Kasumi-1 (cell line): ENCODE data around the gene CHST5.
"Not testable (repeated sequence)": the region's sequence is repeated elsewhere in the genome, so short reads cannot be mapped to it uniquely, and the experiment has no call there.

Experiments
- DNase-seq, 2 experiments: peaks; one replicate each; lab custom pipeline; 2025; lab: John Stamatoyannopoulos, UW

CHST5 gene

DNA sequence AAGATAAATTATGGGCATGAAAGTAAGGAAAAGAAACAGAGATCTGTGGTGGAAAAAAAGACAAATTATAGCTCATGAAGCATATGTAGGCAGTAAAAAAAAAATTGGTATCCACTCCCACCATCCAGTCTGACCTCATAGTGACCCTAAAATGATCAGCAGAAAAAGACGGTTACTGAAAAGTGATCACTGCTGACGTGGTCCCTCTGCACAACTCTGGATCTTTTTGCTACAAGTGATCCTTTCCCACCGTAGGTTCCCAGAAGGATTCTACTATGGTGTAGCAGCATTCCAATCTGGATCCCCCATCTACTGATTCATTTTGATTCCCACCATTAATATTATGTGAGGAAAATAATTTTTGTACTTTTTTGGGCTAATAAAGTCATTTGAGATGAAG lies 29.8 kb downstream of the CHST5 start:
- DNase-seq, result no peak

- DNase-seq, result no peak
These were observed 32.1 kb downstream of the CHST5 start for GRCh38 chr16:75503801-75504200.

DNA sequence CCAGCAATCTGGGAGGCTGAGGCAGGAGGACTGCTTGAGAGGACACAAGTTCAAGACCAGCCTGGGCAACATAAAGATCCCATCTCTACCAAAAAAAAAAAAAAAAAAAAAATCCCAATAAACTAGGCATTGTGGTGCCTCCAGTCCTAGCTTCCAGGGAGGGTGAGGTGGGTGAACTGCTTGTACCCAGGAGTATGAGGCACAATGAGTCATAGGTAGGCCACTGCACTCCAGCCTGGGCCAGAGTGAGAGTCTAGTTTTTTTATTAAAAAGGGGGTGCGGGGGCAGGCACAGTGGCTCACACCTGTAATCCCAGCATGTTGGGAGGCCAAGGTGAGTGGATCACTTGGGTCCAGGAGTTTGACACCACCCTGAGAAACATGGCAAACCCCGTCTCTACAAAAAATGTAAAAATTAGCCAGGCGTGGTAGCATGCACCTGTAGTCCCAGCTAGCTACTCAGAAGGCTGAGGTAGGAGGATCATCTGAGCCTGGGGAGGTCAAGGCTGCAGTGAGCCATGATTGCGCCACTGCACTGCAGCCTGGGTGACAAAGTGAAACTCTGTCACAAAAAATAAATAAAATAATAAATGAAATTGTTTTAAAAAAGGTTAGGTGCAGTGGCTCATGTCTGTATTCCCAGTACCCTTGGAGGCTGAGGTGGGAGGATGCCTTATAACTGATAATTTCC lies 32.8 kb downstream of the CHST5 start:
- no peak for DNase-seq

GRCh38 chr16:75501820-75502219 lies 34.1 kb downstream of the CHST5 start:
- DNase-seq, result not testable (repeated sequence)

- no peak for DNase-seq
These were observed 34.5 kb downstream of the CHST5 start for GRCh38 chr16:75501359-75501758.

DNA sequence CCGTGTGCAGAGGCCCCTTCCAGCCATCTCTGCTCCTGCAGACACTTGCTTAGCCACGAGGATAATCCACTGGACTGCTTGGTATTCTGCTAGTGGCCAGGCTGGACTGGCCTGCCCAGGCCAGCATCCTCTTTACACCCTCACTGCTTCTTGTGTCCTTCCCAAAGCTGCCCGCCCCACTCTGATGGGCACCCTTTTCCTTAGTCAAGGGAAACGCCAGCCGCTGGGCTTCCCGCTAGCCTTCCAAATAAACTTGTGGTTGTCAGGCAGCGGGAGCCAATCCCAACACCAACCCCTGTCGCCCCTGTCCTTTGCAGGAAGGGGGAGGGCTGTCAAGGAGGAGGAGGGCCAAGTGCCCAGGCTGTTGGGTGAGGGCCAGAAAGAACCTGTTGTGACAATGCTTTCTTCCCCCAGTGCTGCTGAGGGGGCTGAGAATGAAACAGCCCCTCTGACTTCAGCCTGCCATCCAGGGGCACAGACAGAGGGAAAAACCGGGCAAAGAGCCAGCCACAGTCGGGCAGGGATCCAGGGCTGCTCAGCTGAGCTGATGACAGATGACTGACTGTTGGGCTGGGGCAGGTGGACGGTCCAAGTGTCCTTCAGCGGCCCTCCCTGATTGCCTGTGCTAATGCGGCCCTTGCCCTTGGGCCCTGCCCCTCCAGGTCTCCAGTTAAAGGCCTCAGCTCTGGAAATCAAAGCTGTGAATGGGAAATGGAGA lies 37.1 kb downstream of the CHST5 start:
- not testable (repeated sequence) for DNase-seq

GRCh38 chr16:75497558-75497957 lies 38.4 kb downstream of the CHST5 start:
- DNase-seq, result no peak

GRCh38 chr16:75495076-75495674 lies 40.7 kb downstream of the CHST5 start, which contains the start of gene CHST6:
TSS of gene CHST6 (minus strand) at chr16:75495441. CDS start at chr16:75479828, 15,613 bp downstream.
- DNase-seq, result no peak

GRCh38 chr16:75494661-75495075 lies 41.2 kb downstream of the CHST5 start:
- no peak for DNase-seq

- DNase-seq, result no peak
These were observed 41.7 kb downstream of the CHST5 start for GRCh38 chr16:75494184-75494583.

- DNase-seq, result no peak
These were observed 44.0 kb downstream of the CHST5 start for GRCh38 chr16:75491876-75492275.

GRCh38 chr16:75488322-75488721 lies 47.6 kb downstream of the CHST5 start:
- DNase-seq, result no peak

- DNase-seq, result no peak
These were observed 49.1 kb downstream of the CHST5 start for GRCh38 chr16:75486676-75487313.

DNA sequence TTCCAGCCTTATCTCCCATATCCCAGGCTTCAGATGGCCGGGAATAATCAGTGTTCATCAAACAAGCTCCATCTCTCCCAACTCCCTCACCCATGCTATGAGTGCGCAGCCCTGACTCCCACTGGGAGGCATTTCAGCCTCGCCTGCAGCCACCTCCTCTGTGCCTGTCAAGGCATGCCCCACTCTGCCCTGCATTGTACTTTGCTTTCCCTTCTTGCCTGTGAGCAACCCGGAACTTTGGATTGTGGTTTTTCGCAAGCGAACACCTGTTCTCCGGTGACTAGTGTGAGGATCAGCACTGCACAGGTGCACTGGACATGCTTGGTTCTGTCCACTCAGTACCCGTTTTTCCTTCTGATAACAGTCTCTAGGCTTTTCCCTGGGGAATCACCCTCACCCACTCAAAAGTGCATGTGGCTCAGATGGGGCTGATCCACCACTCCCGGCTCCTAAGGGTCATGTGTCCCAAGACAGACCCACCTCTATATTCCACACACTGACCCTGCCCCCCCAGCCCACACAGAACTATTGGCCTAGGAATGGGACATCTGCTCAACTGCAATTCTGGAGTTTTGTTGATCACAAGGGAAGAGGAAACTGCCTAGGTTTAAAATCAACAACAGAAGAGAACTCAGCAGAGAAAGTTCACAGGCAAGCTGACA lies 49.8 kb downstream of the CHST5 start:
- no peak for DNase-seq

DNA sequence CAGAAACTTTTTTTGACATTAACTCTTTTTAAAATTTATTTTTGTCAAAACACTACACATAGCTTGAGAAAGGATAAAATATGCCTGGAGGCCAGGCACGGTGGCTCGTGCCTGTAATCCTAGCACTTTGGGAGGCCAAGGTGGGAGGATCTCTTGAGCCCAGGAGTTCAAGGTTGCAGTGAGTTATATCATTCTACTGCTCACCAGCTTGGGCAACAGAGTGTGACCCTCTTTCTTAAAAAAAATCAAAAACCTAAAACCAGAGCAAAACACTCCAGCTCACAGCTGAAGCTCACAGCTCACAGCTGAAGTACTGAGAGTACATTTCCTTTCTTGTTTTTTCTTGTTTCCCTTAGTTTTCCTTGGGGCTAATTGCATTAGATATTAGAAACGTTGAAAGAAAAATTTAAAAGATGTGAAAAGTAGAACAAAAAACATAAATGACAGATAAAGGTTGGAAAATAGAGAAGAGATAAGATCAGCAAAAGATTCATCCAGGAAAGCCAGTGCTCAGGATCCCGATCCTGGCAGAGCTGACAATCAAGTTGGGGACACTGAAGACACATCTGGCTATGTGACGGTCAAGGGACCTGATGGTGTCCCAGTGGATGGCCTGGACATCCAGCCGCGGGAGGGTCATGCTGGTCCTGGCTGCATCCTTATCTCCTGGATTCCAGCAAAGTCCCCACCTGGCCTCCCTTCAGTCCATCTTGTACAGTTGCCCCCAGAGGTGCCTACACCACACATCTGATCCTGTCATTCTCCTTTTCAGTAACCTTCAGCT lies 50.5 kb downstream of the CHST5 start:
- no peak for DNase-seq

GRCh38 chr16:75483222-75483621 lies 52.7 kb downstream of the CHST5 start:
- no peak for DNase-seq

GRCh38 chr16:75482434-75483205 lies 53.3 kb downstream of the CHST5 start:
- no peak for DNase-seq

- no peak for DNase-seq
These were observed 54.4 kb downstream of the CHST5 start for GRCh38 chr16:75481475-75481874.

DNA sequence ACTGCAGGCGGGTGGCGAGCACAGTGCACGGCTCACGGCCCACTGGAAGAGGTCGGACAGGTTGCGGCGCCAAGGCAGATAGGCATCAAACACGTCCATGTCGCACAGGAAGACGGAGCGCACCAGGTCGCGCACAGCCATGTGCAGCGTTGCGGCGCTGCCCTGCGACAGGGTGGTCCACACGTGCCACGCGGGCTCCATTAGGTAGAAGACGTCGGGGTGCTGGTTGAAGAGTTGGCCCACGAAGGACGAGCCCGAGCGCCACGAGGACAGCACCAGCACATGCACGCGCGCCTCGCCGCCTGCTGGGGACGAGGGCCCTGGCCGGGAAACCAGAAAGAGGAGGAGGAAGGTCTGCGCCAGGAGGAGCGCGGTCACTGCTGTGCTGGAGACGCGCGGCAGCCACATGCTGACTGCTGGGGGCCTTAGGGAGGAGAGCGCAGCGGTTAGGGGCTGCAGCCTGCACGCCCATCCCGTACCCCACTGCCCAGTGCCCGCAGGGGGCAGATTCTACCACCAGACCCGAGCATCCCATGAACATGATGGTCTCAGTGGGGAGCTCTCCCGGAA lies 56.4 kb downstream of the CHST5 start:
- DNase-seq, result no peak
